ENCODE data around the gene DMP1. TPM values are rescaled to one million over a fixed set of nuclear protein-coding genes. Genes with fewer than 3 reads are reported as not detected.
"Not testable (repeated sequence)": the region's sequence is repeated elsewhere in the genome, so short reads cannot be mapped to it uniquely, and the experiment has no call there.

Gene DMP1
- total RNA-seq, 1 donor from 2014 or later, result 2.2 TPM

- no peak for DNase-seq (ENCODE audit: low spot score)
Observed at GRCh38 chr4:87680271-87680670, 30.2 kb downstream of the DMP1 start.

- DNase-seq (ENCODE audit: low spot score), result no peak
Observed at GRCh38 chr4:87688316-87688715, 38.2 kb downstream of the DMP1 start.

- DNase-seq (ENCODE audit: low spot score), result not testable (repeated sequence)
Observed at GRCh38 chr4:87690947-87691346, 40.9 kb downstream of the DMP1 start.

- DNase-seq (ENCODE audit: low spot score), result not testable (repeated sequence)
Observed at GRCh38 chr4:87692060-87692459, 42.0 kb downstream of the DMP1 start.

- DNase-seq (ENCODE audit: low spot score), result no peak
Observed at GRCh38 chr4:87697272-87697671, 47.2 kb downstream of the DMP1 start.

GRCh38 chr4:87697945-87698344, 47.9 kb downstream of the DMP1 start:
- no peak for DNase-seq (ENCODE audit: low spot score)

- DNase-seq (ENCODE audit: low spot score), result no peak
Observed at GRCh38 chr4:87698394-87698793, 48.3 kb downstream of the DMP1 start.

GRCh38 chr4:87704001-87704400, 53.9 kb downstream of the DMP1 start:
- no peak for DNase-seq (ENCODE audit: low spot score)

- DNase-seq (ENCODE audit: low spot score), result no peak
Observed at GRCh38 chr4:87707279-87707918, 57.3 kb downstream of the DMP1 start.

Other genes starting within 250 kb of the DMP1 start
- 5.8 TPM for gene NUDT9, start 227.7 kb upstream of the DMP1 start, total RNA-seq (ENCODE audit: insufficient read depth, low replicate concordance)
- 113 TPM for gene SPARCL1, start 120.9 kb upstream of the DMP1 start, total RNA-seq (ENCODE audit: insufficient read depth, low replicate concordance)
- gene DSPP, start 41.8 kb upstream of the DMP1 start, total RNA-seq (ENCODE audit: insufficient read depth, low replicate concordance), result 3.4 TPM
- 3.6 TPM for gene IBSP, start 149.3 kb downstream of the DMP1 start, total RNA-seq (ENCODE audit: insufficient read depth, low replicate concordance)
- 10.8 TPM for gene MEPE, start 182.7 kb downstream of the DMP1 start, total RNA-seq (ENCODE audit: insufficient read depth, low replicate concordance)

Measured in umbilical cord (tissue), 2 donors.